HG02840 (cell line): Measurements from ENCODE around the gene RALGDS.

Source experiments
- ATAC-seq: cut with Tn5 transposase; IDR thresholded peaks from one replicate; pipeline ENCODE4 v1.9.1; 2021; ENCODE audit warnings: mild to moderate bottlenecking, moderate library complexity, moderate number of reproducible peaks; ENCODE audit not compliant: unreplicated experiment, low FRiP score

RALGDS gene

DNA sequence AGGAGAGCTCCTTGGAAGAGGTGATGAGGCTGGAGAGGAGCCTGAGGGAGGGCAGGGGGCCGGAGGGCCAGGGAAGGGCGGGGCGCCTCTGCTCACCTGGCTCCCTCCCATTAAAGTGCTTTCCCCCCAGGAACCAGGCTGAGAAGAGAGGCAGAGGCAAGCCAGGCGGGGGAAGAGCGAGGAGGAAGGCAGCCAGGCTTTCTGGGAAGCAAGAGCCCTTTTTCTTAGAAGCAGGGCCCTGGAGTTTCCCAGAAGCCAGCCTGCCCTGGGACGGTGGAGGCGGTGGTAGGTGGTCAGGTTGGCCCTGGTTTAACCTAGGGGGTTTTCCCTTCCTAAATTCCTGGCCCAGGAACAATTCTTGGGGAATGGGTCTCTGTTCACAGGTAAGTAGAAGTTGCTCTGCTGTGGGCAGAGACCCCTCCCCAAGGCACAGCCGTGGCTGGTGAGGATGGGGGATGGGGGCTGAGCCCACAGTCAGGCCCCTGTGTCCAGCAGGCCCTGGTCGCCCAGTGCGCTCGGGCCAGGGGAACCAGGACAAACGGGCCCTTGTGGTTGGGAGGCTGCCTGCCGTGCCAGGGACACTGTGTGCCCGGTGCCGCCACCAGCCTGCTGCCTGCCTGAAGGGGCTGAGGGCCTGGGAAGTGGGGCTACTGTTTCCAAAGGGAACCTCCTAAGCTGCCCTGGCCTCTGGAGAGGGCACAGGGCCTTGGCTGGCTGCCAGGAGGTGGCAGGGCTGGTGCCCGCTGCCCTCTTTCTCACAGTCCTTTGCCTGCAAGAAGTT lies 16.6 kb upstream of the RALGDS start:
- ATAC-seq: no peak

DNA sequence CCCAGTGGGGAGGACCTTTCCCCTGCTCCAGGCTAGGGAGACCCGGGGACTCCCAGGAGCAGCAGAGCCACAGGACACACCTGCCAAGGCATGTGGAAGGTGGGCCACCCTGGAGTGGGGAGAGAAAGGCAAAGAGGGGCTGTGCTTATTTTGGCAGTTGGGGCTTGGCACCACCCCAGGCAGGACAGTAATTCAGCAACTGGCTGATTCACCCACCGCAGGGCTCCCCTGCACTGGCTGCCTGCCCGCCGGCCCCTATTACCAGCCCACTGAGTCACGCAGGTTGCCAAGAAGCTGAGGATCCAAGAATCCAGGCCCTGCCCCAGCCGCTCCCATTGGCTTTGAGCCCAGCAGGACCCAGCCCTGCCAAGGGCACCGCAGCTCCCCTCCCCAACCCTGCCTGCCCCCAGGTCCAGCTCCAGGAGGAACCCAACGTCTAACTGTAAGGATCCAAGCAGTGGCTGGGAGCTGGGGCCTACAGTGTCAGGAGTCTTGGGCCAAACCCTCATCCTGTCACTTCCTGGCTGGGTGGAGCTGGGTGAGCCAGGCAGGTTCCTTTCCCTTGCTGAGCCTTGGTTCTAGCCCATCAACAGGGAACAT lies 14.2 kb upstream of the RALGDS start:
- no peak for ATAC-seq

DNA sequence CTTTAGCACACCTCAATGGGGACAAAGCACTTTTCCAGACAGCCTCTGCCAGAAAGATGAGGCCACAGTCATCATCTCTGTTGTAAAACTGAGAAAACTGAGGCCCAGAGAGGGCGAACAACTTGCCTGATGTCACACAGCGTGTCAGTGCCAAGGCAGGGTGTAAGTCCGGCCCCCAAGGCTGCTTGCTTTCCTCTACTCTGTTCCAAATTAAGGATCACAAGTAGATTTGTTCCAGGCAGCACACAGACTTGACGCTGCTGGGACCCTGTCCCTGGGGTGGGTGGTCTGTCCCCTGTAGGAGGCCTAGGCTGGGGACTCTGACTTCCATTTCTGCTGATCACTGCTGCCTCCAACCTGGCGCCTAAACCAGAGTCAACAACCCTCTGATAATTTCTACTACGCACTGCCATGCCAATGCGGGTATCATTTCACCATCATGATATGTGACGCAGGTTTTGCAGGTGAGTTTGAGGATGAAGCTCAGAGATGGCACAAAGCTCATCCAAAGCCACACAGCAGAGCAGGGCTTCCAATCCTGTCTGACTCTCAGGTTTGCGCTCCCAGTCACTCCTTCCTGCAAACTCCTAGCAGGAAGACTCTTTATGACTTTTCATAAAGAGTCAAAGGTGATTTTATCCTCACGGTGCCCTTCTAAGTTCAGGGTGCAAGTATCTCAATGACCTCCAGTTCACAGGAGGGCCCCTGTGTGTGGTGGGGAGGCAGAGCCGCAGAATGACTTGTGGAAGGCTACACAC lies 13.5 kb upstream of the RALGDS start:
- no peak for ATAC-seq

DNA sequence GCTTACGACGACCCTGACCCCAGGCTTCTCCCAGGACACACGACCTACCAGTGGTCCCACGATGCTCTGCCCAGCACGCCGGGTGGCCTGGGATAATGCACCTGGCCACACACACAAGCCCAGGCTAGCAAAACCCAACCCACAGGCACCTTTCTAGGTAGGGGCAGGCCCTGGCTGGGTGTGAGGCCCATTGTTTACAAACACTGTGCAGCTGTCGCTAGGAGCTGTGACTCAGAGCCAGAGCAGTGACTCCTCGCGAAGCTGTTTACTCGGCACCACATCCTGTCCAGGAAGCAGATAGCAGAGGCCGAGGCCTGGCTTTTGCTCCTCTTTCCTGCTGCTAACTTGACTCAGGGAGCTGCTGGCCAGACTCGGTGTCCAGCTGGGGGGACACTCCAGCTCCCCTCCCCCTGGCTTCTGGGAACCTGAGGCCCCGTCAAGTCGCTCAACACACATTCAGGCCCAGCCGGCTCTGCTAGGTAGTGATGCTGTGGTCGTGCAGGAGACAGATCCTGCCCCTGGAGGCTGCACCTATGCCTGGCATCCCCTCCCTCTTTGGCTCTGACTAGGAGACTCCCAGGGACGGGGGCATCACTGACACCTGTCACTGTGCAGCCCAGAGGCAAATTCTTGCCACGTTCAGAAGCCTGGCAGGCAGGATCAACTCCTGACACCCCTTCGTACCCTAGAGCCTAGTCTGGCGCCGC lies 12.8 kb upstream of the RALGDS start:
- peak; percentile 74 for ATAC-seq

DNA sequence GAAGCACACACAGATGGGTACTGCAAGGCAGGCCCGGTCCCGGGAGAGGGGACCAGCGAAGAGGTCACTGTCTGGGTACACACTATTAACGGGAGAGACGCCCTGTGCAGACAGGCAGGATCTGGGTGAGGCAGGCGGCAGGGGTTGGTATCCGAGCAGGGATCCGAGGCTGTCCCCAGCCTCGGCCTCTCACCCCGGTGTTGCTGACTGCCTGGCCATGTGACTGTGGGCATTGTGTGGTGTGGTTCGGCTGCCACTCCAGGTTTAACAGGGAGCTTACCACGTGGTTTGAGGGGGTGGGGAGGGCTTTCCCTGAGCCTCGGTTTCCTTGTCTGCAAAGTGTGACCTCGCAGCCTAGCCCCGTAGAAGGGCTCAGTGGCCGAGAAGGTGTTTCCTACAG lies 11.1 kb upstream of the RALGDS start:
- no peak for ATAC-seq

DNA sequence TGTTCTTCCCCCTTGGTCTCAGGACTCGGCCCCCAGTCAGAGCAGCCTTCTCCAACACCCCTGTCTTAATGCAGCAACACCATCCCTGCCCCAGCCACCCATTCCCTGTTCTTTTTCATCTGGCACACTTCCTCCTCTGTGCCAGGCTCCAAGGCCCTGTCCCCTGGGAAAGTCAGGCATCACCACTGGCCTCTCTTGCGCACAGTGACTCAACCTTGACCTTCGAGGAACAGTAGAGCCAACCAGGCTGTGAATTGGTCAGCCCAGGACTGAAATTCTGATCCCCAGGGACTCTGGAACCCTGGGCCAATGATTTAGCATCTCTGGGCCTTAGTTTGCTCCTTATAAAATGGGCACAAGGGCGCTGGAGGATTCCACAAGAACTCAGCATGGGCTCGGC lies 10.5 kb upstream of the RALGDS start:
- no peak for ATAC-seq

DNA sequence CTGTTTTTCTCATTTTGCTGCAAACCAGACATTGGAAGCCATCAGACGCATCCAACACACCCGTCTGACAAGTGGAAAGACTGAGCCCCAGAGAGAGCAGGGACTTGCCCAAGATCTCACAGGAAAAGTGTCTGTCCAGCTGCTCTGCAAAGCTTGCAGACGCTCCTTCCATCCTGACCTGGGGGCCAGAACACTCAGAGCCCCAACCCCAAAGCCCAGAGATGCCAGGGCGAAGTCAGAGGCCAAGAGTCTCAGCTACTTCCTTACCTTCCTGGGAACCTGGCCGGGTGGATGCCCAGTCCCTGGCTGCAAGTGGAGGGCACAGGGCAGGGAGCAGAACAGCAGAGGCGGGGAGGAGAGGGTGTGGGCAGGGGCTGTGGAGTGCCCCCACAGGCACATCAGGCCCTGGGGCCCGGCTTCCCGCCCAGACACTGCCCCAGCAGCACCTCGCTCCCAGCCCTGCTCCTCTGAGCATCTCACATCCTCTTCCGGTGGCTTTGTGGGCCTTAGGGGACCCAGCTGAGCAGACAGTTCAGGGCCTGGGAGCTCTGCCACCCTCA lies 9.7 kb upstream of the RALGDS start:
- no peak for ATAC-seq

DNA sequence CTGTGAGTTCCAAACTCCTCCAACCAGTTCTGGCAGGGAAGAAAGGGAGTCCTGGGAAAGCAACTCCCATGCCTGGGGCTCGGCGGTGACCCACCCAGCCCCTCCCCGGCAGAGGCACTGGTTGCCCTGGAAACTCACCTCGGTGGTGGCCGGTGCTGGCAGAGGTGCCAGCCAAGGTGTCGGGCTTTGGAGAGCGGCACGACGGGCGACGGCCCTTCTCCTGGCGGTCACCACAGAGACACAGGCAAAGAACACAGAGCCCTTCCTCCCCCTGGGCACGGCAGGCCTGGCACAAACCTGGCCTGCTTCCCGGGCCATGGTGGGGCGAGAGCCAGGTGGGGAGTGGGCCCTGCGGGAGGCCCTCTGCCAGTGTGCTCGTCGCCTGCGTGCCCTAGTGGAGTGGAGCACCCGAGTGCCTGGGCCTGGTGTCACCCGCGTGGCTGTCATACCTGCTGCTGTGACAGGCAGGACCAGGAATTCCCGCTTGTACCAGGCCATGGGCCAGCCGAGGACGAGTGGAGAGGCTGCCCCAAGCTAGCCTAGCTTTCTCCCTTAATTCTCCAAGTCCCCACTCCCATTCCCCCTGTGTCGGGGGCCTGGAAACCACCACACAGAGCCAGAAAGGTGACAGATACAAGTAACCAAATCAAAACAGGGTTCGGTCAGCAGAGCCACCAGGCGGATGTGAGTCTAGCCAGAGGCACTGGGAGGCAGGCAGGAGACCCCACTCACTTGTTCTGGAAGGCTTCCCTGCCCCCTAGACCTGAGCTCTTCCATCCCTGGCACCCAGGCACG lies 8.2 kb upstream of the RALGDS start:
- no peak for ATAC-seq

DNA sequence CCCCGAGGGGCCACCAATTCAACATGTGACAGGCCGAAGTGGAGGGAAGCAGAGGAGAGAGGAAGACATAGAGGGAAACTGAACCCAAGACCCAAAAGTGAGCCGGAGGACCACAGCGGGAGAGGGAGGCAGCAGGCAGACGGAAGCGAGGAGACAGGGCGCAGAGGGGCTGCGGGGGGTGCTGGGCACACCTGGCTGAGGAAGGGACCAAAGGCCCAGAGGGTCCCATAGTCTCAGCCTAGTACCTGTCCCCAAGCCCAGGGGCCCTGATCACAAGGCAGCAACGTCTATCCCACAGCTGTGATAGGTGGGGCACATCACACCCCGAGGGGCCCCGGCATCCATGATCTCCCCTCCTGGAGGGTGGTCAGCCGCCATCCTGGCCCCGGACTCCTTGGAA lies 7.1 kb upstream of the RALGDS start:
- ATAC-seq: no peak

DNA sequence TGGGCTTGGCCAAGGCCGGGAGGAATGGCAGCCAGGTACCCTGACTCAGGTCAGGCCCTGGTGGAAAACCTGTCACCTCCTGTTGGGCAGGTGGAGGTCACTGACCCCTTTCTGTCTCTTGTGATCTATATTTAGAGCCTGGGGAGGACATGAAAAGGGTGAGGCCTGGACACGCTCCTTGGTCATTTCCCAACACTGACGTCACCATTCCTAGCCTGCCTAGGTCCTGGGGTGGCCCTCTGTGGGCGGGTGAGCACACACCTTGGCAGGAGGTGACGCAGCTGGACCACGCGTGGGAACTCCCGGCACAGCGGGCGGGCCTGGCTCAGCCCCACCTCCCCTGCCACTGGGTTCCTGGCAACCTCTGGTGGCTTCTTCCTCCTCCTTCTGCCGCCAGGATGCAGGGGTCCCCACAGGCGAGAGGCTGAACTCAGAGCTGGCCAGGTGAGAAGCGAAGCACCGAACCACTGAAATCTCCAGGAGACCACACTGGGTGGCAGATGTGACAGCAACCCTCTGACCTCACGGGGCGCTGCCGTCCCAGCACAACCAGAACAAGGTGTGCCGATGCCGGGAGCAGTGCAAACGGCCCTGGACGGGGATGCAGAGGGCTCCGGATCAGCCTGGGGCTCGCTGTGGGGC lies 6.4 kb upstream of the RALGDS start:
- ATAC-seq: no peak

DNA sequence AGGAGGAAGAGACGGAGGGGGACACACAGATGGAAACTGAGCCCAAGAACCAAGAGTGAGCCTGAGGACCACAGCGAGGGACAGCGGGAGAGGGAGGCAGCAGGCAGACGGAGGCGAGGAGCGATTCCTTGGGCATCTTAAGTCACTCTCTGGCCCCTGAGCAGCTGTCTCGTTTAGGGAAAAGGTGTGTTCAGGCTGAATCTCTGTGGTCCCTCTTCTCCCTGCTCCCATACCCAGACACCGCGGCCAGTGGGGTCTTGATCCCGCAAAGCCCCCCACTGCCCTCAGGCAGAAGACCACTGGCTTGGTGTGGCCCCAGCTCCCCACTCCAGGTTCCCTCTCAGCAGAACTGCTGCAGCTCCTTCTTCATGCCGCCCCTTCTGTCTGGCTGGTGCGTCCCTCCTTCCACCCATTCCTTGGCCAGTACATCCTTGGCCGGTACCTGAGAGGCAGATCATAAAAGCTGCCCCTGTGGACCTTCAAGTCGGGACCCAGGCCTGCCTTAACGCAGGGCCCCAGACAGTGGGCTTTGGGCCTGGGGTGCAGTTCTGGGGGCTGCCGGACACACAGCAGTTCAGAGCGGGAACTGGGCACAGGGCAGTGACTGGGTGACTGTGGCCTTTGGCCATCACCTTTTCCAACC lies 5.8 kb upstream of the RALGDS start:
- ATAC-seq: no peak

DNA sequence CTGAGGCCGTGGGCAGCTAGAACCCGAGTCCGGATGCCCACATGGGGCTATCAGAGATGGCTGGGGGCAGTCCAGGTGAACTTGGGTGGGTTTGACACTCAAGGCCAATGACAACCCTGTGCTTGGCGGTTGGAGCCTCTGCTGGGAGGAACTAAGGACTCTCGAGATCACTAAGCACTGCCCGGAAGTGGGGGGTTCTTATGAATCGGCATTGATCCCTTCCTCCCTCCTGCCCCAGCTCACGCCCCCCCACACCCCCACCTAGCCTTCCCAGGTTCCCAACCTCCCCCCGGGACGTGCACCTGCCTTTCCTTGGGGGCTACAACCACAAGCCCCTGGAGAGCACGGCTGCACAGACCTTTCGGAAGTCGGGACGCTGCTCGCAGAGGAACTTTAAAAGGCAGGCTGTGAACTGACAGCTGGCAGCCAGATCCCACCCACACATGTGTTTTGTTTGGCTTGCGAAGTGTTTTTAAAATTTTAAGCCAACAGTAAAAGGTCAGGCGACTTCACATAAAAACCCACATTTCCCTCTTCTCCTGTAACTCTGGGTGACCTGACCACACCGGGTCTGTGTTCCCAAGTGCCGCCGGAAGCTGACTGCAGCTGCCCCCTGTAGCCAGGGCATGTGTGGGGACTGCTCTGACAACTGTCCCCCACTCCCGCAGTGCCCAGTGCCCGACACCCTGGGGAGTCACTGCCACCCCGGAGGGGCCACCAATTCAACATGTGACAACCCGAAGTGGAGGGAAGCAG lies 5.1 kb upstream of the RALGDS start:
- ATAC-seq: no peak

DNA sequence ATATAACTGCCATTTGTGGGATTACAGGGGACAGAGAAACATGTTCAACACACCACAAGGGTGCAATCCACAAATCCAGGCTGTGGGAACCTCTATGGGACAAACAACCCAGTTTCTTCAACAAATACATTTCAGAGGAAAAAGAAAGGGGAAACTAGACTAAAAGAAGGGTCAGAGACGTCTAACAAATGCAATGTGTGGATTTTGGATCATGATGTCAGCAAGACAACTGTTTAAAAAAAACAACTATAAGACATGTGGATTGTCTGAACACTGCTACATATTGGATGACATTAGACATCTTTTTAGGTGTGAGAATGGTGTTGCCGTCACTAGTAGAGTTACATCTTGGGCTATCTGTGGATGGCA lies 3.9 kb upstream of the RALGDS start:
- ATAC-seq: no peak

DNA sequence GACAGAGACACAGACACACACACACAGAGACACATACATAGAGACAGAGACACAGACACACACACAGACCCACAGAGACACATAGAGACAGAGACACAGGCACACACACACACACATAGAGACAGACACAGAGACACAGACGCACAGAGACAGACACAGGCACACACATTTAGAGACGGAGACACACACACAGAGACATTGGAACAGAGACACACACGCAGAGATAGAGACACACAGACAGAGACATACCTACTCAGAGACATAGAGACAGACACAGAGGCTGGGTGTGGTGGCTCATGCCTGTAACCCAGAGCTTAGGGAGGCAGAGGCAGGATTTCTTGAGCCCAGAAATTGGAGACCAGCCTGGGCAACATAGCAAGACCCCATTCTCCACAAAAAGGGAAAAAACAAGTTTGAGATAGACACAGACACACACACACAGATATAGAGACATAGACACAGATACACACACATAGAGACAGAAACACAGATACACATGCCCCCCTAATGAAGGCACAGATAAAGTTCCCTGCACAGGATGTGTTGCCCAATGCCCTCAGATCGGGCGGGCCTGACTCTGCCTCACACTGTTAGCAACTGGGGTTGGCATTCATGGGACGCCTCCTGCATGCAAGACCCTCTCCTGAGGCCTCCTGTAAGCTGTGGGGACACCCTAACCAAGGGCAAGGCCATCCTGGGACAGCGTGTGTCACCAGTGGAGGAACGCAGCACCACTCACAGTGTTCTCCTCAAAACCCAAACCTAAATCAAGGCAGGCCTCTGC lies 3.3 kb upstream of the RALGDS start:
- no peak for ATAC-seq

DNA sequence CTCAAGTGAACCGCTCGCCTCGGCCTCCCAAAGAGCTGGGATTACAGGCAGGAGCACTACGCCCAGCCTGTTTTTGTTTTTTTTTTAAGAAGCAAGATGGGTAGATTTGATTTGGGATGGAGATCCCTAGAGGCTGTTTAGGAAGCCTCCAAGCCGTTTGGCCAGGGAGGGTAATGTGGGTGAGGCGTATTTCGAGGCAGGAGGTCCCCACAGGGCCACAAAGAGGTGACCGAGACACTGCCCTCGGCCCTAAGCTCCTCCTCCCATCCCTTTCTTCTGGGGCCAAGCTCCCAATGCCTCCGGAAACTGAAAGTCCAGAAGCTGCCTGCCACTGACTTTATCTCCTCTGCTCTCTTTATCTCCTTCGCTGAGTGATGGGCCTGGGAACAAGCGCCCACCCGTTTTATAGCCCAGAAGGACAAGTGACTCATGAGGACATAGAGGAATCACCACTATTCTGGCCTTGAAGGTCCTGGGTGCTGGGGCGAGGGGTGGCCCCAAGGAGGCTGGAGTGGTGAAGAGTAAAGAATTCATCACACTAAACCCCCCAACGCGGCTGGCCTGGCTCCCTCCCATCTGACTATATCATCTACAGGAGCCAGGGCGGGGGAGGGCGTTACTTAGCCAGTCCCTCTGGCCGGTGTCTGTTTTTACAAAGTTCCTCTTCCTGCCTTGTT lies 2.0 kb upstream of the RALGDS start:
- ATAC-seq: no peak

DNA sequence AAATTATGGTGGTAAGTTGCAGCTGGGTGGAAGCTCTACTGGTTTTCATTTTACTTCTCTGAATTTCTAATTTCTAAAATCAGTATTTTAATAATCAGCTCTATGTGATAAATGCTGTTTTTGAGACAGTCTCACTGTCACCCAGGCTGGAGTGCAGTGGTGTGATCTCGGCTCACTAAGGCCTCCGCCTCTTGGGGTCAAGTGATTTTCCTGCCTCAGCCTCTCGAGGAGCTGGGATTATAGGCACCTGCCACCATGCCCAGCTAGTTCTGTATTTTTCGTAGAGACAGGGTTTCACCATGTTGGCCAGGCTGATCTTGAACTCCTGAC lies 1.5 kb upstream of the RALGDS start:
- ATAC-seq: no peak

DNA sequence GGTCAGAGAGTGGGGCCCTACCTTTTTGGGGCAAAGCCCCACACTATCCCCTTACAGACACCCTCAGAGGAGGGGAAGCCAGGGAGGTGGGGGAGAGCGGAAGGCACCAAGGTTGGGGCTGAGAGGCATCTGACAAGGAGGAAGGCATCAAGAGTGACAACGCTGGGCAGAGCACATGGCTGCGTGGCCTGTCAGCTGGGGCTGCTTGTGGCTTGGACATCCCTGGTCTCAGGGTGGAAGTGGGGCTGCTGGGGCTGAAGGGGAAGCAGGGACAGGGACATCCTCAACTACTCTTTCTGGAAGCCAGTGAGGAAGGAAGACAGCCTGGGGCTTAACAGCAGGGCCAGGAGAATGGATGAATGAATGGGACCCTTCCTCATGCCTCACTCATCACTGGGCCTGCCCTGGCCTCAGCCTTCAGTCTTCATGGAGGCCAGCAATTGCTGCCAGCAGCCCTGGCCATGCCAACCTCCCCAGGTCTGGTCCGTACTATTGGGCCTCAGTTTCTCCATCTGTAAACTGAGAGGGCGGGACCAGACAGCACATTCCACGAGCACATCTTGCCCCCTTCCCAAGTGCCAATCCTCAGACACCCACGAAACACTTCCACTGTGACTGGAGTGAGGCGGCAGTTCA lies 993 bp upstream of the RALGDS start:
- ATAC-seq: no peak
